Ovary (tissue), 9 donors: ENCODE data around the gene RGR. TPM values are rescaled to one million over a fixed set of nuclear protein-coding genes. Genes with fewer than 3 reads are reported as not detected.

Source experiments
- DNase-seq, 5 donors: peaks; one replicate each; pipeline ENCODE4 v3.0.0-alpha.2; 2019 to 2020
- H3K27ac ChIP-seq, 2 donors: fragments of 200-600 bp; one replicate each; pipeline versions ENCODE4 v1.5.1 to v1.8.0; 2019 to 2022
- H3K27me3 ChIP-seq: fragments of 200-600 bp; one replicate; pipeline ENCODE4 v1.8.0; 2022
- H3K36me3 ChIP-seq: fragments of 200-600 bp; sonication (generic); one replicate; pipeline ENCODE4 v1.5.1; 2019
- H3K4me1 ChIP-seq: one replicate; pipeline ENCODE4 v1.8.1; 2013; ENCODE audit warnings: mild to moderate bottlenecking, moderate library complexity; ENCODE audit not compliant: insufficient read depth
- H3K4me3 ChIP-seq: fragments of 200-600 bp; sonication (generic); one replicate; pipeline ENCODE4 v1.5.1; 2017
- H3K9me3 ChIP-seq, 2 donors: fragments of 200-600 bp in 1 of 2; sonication (generic) in 1 of 2; one replicate each; pipeline versions ENCODE4 v1.5.1 to v1.8.1; 2013 to 2019; ENCODE audit warnings: mild to moderate bottlenecking in 1 of 2, moderate library complexity in 1 of 2
- EP300 ChIP-seq: sonication (generic); formaldehyde crosslinking; IDR thresholded peaks from one replicate; pipeline ENCODE4 v1.6.1; 2017; ENCODE audit warnings: antibody characterized with exemption
- POLR2A ChIP-seq: fragments of 450-650 bp; IDR thresholded peaks from one replicate; pipeline ENCODE4 v1.6.1; 2017; ENCODE audit warnings: antibody characterized with exemption, mild to moderate bottlenecking, moderate library complexity
- WGBS, 3 donors: extraction: QIAGEN DNeasy Blood & Tissue Kit in 1 of 3; methylation state at CpG; one replicate each; pipeline versions ENCODE4 v1.1.5 to v1.1.7; 2013 to 2017; 5-methylcytosine and 5-hydroxymethylcytosine counted together
- intact Hi-C, 4 donors: fragments of 100-400 bp; cut with DNase I; formaldehyde crosslinking; loops; one replicate each; pipeline versions ENCODE4 v1.11.0 to v1.15.1; 2022 to 2023
- polyA plus RNA-seq, 2 donors: library from polyadenylated mRNA; stranded (reverse); fragments of 200-250 nt in 1 of 2; fragments of 350-450 nt in 1 of 2; fragmentation: Illumina TruSeq in 1 of 2; extraction: RNeasy Lipid Tissue Mini Kit (QIAGEN cat#74804) in 1 of 2; gene quantifications; one replicate each; pipeline ENCODE4 v1.2.3, GENCODE V29; 2013 to 2014
- total RNA-seq, 7 donors: library from RNA; depleted of rRNA in 2 of 7; stranded (reverse); fragments of >200 nt in 2 of 7; fragmentation: NEBNext Ultra II Directional in 3 of 7; extraction: Animal tissue kit (Norgen Biotek cat#: 25700) in 3 of 7; gene quantifications; one replicate each; pipeline versions ENCODE4 v1.1.0 to v1.2.4, GENCODE V29; 2016 to 2023
- TF ChIP-seq, protein P1 (sequence below), 3 donors: fragments of 450-650 bp in 2 of 3; fragments of 200-600 bp in 1 of 3; IDR thresholded peaks; one replicate each; pipeline versions ENCODE4 v1.5.1 to v1.8.0; 2016 to 2022; ENCODE audit warnings: antibody characterized with exemption in 3 of 3, mild to moderate bottlenecking in 1 of 3
- donor health status: DM: no; HTN: no; CAD: no; lungs with moderate emphysema.
- donor health status: DM: no; HTN: no; CAD: no.
- donor health status: Bipolar disorder and iron deficiency.
- donor health status: DM: yes; HTN: yes; CAD: no.
- donor health status: DM: no; HTN: no; CAD: no.
- donor health status: DM: yes; HTN: yes; CAD: no.

RGR gene
- total and polyA plus RNA-seq, 9 donors: not detected

DNA sequence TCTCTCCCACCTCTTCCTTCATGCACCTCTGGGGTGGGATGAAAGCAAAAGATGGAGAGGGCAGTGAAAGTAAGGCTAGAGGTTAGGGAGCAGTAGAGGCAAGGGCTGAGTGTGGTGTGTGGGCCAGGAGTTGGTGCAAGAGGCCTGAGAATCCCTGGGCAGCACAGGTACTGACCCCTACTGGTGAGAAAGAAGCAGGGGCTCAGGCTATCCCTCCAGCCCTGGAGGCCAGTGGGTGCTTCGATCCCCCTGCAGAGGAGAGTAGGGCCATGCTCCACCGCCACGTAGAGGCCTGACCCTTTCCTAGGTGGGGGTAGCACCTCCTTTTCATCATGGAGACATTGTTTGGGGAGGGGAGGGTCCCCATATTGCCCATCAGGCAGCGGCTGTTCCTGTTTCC, 40.7 kb upstream of the RGR start:
- WGBS, 3 donors: 85 to 91% (median 87%) methylated on average over 4 of the region's 4 CpGs
- intact Hi-C loops: no loop called here

DNA sequence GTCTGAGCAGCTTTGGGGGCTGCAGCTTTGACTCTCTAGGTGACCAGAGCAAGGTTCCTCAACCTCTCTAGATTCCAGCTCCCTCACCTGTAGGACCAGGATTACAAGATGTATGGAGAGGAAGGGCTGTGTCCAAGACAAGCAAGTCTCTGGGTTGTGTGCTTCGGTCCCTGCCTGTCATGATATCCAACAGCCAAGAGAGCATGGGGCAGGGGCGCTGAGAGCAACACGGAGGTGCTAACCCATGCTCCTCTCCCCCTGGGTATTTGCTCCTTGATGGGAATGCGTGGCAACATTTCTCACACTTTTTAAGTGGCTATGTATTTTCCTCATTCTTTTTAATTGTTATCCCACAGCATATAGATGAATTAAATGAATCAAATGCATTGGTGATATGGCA, 40.2 kb upstream of the RGR start:
- Histone ChIP-seq H3K4me3 (no peak overlapping the region), H3K27ac (no peak overlapping the region), H3K27me3 (no peaks in the 10 kb centered on the region), H3K4me1 (no peaks in the 10 kb centered on the region), H3K9me3 (no peaks in the 10 kb centered on the region), H3K36me3 (no peaks in the 10 kb centered on the region)
- intact Hi-C loops: no loop called here
- TF ChIP-seq POLR2A: no peak
- TF ChIP-seq, protein P1, sequence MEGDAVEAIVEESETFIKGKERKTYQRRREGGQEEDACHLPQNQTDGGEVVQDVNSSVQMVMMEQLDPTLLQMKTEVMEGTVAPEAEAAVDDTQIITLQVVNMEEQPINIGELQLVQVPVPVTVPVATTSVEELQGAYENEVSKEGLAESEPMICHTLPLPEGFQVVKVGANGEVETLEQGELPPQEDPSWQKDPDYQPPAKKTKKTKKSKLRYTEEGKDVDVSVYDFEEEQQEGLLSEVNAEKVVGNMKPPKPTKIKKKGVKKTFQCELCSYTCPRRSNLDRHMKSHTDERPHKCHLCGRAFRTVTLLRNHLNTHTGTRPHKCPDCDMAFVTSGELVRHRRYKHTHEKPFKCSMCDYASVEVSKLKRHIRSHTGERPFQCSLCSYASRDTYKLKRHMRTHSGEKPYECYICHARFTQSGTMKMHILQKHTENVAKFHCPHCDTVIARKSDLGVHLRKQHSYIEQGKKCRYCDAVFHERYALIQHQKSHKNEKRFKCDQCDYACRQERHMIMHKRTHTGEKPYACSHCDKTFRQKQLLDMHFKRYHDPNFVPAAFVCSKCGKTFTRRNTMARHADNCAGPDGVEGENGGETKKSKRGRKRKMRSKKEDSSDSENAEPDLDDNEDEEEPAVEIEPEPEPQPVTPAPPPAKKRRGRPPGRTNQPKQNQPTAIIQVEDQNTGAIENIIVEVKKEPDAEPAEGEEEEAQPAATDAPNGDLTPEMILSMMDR (IDR thresholded peaks at IDR 0.05): no peak
- no peak for TF ChIP-seq EP300
- DNase-seq: no peak
- 88 to 95% (median 94%) methylated on average over 4 of the region's 4 CpGs for WGBS, 3 donors

More for the DNA sequence above, 40.7 kb upstream of the RGR start:
- Histone ChIP-seq H3K27ac (no peak overlapping the region), H3K4me3 (no peak overlapping the region), H3K36me3 (no peaks in the 10 kb centered on the region), H3K9me3 (no peaks in the 10 kb centered on the region), H3K4me1 (no peaks in the 10 kb centered on the region), H3K27me3 (no peaks in the 10 kb centered on the region)
- no peak for DNase-seq
- TF ChIP-seq EP300 (no peak), POLR2A (no peak)
- TF ChIP-seq, protein P1 (IDR thresholded peaks at IDR 0.05): no peak

DNA sequence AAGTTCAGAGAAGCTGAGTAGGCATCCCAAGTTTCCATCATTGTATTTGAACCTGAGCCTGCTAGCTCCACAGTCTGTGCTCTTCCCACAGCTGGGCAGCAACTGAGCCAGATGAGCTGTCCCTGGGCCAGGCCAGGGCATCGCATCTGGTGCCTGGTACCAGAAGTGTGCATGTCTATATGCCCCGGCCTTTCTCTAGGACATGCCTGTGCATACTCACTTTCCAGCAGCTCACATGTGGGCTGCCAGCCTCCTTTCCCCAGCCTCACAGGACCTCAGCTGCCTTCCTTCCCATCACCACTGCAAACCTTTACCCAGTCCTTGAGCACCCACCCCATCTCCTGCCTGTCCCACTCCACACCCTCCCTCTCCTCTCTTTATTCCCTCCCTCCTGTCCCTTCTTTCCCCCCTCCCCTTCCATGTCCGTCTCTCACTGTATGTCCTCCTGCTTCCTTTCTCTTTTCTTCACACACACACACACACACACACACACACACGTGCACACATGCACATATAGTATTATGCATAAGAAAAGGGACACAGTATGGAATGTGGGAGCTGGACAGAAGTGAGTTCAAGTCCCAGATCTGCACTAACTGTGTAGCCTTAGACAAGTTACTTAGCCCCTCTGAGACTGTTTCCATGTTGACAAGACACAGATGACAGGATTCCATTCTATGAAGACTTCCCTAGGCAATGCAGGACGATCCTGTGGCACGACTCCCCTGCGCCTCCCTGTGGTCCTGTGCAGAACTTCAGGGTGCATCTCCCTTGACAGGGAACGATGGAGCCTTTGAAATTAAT, 39.6 kb upstream of the RGR start:
- Histone ChIP-seq H3K36me3 (no peaks in the 10 kb centered on the region), H3K9me3 (no peaks in the 10 kb centered on the region), H3K27me3 (no peaks in the 10 kb centered on the region), H3K4me3 (no peak overlapping the region), H3K4me1 (no peaks in the 10 kb centered on the region), H3K27ac (no peak overlapping the region)
- no peak for DNase-seq
- TF ChIP-seq POLR2A: no peak
- TF ChIP-seq, protein P1 (IDR thresholded peaks at IDR 0.05): no peak
- no peak for TF ChIP-seq EP300
- WGBS, 3 donors: 33 to 36% (median 34%) methylated on average over 8 of the region's 8 CpGs
- intact Hi-C loops: no loop called here

DNA sequence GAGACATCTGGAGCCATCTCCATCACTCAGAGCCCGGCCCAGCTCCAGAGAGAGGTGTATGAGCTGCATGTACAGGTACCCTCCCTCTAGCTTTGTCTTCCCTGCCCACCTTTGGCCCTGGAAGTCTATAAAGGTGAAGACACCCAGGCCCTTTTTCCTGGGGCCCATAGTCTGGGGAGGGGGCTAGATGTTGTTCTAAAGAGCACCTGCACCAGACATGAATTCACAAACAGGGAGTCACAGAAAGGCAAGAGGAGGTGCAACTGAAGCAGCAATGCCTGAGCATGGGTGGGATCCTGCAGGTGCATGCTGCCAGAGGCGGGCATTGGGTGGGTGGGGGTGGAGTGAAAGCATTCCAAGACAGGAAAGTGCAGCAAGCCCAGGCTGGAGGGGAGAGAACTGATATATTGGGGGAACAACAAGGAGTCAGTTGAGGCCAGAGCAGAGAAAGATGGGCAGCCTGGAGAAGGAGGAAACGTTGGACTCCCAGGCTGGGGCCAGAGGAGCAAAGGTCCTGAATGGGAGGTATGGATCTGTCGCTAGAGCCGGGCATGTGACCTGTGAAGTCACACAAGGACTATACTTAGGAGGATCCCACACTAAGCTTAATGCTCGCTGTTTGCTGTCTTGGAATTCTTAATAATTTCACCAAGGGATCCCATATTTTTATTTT, 38.9 kb upstream of the RGR start:
- Histone ChIP-seq H3K4me1 (no peaks in the 10 kb centered on the region), H3K9me3 (no peaks in the 10 kb centered on the region), H3K27me3 (no peaks in the 10 kb centered on the region), H3K36me3 (no peaks in the 10 kb centered on the region), H3K4me3 (no peak overlapping the region), H3K27ac (no peak overlapping the region)
- WGBS, 3 donors: 53 to 63% (median 61%) methylated on average over 6 of the region's 6 CpGs
- DNase-seq: no peak
- intact Hi-C loops: no loop called here
- TF ChIP-seq POLR2A: no peak
- TF ChIP-seq EP300: no peak
- TF ChIP-seq, protein P1 (IDR thresholded peaks at IDR 0.05): no peak
